Stimulated activated CD4-positive, alpha-beta T cell treated with anti-CD3 and anti-CD28 coated beads, Interleukin-1b, Interleukin-23, amount 100 ng/mL, for 4 hours (primary cell): ENCODE data around the gene RTL10.
"Not testable (repeated sequence)": the region's sequence is repeated elsewhere in the genome, so short reads cannot be mapped to it uniquely, and the experiment has no call there.

Source experiments
- DNase-seq, 2 donors: peaks; one replicate each; pipeline ENCODE4 v3.0.0-alpha.2; 2020; ENCODE audit warnings: low read depth in 2 of 2

Gene RTL10

DNA sequence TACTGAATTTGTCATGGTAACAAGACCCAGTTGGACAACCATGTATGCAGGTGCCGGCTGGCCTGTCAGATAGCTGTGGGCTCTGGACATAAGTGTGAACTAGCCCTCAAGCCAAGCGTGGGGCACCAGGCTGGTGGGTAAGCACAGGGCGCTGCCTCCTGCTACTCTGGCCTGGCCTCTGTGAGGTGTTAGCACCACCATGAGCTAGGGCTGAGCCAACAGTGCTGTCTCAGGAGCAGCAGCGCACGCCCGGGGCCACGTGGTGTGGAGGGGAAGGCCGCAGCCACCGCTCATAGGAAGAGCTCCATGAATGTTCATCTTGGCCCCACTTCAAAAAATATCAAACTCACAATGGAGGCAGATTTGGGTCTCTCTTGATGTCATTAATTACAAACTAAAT lies 35.3 kb upstream of the RTL10 start:
- DNase-seq: peak in 1 of 2 donors; percentile 35

DNA sequence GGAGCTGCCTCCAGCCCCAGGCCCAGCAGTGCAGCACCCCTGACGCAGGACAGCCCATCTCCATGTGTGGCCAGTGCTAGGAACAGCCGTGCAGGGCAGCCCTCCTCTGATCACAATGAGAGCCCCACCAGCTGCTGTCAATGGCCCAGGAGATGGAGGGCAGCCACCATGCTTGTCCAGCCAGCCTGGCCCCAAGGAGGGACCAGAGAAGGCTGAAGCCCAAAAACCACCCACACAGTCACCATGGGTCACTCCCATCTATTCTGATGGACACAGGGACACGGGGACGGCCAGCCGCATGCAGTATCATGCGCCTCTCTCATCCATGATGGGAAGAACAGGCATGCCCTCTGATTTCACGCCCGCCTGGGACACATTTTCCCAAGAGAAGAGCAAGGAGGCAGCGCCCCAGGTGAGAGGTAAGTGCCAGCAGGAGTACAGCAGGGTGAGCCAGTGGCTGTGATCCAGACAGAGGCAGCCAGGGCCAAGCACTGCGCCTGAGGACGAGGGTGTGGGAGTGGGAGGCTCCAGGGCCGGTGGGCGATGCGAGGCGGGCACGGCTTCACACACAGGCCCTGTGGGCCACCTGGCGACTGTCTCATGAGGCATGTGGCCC lies 33.6 kb upstream of the RTL10 start:
- DNase-seq: no peak

DNA sequence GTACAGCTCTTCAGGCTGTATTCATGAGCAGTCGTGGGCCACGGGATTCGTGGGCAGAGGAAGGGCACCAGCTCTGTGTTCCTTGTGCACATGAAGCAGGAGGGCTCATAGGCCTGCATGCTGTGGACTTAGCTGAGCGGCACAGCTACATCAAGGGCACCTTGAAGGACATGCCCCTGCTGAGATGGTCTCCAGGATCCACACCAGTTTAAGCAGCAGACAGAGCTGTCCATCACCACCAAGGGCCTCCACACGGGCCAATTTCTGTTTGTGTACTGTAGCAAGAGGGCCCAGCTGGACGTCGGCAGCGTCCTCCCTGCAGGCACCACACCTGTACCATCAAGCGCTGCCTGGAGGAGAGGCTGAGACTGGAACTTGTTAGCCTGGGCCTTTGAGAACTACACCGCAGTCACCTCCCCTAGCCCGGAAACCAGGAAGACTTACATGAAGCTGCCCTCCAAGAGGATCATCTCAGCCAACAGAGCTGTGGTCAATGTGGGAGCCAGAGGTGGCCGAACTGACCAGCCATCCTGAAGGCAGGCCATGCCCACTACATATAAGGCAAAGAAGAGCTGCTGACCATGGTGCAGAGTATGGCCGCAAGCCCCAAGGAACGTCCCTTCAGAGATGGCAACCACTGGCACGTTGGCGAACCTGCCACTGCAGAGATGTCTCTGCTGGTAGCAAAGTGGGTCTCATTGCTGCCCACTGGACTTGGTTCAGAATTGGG lies 32.7 kb upstream of the RTL10 start:
- DNase-seq: no peak

DNA sequence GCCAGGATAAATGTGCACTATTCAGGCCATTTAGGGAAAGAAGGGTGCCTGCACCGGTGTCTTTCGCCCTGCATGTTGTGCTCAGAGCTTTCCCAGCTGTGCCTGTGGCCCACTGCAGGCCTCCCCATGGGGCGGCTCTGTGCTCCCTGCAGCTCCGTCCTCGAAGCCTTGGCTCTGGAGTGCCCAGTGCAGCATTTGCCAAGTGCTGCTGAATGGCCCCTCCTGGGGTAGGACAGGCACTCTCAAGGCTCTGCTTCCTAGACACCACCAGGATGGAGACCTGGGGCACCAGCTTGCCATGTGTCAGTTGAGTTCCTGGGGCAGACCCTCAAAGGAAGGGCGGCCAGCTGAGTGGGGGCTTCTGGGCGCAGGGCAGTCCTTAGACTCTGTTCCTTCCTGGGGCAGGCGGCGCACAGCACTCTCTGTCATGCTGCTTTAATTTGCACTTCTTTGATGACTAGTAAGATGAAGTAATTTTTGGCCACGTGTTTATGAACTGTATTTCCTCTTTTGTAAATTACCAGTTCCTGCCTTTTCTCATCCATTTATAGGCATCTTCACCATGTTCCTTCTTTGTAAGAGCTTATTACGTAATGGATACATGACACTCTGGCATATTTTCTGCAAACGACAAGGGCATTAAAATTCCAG lies 32.1 kb upstream of the RTL10 start:
- no peak for DNase-seq

DNA sequence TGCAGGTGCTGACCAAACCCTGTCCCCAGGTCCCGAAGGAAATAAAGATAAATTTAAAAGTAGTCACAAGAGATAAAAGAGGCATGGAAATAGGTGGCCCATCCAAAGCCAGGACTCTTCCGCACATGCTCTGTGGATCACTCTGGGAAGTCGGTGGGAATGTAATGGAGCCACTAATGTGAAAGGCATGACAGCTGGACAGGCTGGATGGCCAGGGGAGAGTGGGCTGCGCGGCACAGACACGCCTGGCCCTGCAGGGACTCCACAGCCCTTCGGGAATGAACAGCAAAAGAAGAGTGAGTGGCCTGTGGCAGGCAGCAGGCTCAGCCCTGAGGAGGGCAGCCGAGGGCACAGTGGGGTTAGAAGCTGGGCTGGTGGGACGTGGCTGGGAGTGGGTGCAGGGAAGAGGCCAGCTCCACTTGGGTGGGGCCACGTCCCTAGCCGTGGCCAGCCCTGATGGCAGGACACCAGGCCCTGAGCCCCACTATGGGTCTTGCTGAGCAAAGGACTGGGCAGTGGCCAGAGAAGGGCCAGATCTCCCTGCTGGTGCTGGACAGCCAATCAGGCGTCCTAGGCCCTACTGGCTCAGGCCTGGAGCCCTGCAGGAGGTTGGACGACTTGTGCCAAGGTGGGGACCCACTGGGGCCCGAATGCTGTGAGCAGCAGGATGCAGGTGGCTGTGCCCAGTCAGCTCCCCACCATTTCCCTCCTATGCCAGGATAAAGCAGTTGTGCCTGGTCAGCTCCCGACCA lies 31.3 kb upstream of the RTL10 start:
- DNase-seq: no peak

DNA sequence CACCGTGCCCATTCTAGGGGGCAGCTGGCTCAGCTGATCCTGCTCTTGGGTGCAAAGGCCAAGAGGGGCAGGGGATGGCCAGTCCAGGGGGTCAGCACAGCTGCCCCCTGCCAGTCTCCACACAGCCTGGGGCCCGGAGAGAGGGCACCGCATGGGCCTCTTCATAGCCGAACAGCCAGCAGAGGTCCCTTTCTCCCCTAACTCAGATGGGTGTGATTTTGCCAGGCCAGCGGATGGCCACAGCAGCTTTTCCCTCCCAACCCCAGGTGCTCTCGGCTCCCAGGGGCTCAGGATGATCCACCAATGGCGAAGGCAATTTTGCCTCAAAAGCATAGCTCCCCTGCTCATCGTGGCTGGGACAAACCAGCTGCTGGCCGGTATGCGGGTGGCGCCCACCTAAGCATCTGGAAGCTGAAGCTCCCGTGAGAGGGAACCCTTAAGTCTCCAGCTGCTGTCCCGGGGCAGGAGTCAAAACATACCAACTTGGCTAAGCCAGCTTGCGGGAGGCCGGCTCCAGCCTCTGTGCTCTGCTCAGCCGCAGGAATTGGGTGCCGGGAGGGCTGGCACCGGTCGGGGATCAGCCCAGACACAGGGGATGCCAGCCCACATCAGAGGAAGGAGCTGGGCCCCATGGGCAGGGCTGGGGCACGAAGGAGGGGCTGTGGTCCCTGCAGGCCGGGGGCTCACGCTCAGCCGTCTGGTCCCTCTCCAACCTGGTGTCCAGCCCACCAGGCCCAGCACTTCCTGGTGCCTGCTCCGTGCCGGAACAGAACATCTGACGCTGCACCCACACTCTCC lies 30.5 kb upstream of the RTL10 start:
- no peak for DNase-seq

DNA sequence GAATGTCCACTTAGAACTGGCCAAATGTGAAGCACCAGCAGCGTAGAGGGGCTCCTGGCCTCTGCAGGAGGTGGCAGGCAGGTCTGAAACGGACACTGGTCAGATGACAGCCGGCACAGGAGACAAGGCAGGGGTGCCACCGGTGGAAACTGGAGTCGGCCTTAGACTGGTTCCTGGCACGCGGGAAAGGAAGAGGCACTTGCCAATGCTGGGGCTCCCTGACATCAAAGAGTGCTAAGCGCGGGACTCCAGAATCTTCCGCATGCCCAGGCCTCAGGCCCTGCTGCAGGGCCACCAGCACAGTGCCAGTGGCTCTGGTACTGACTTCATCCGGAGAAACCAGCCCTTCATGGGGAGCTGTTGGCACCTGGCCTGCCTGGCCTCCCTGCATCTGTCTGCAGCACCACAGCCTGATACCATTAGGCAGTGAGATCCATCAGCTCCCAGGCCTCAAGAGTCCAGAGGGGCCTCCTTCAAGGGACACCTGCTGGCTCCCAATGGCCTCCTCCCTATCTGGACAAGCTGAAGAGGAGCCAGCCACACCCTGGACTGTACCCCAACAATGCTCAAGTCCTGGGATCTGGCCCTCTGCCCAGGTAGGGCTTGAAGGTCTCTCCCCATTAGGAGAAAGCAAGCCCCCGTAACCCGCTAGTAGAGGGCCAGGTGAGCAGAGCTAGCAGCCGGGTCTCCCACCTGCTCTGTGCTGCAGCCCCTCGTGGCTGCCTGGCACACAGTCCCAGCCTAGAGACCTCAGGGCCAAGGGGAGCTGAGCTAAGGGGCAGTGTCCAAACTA lies 29.7 kb upstream of the RTL10 start:
- DNase-seq: no peak

DNA sequence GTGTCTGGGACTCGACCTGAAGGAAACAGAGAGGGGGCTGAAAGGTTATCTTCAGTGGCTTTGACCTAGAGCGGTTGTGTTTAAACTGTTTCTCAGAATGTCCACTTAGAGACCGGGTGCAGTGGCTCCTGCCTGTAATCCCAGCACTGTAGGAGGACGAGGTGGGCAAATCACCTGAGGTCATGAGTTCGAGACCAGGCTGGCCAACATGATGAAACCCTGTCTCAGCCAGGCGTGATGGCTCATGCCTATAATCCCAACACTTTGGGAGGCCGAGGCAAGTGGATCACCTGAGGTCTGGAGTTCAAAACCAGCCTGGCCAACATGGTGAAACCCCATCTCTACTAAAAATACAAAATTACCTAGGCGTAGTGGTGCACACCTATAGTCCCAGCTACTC lies 28.8 kb upstream of the RTL10 start:
- DNase-seq: not testable (repeated sequence)

DNA sequence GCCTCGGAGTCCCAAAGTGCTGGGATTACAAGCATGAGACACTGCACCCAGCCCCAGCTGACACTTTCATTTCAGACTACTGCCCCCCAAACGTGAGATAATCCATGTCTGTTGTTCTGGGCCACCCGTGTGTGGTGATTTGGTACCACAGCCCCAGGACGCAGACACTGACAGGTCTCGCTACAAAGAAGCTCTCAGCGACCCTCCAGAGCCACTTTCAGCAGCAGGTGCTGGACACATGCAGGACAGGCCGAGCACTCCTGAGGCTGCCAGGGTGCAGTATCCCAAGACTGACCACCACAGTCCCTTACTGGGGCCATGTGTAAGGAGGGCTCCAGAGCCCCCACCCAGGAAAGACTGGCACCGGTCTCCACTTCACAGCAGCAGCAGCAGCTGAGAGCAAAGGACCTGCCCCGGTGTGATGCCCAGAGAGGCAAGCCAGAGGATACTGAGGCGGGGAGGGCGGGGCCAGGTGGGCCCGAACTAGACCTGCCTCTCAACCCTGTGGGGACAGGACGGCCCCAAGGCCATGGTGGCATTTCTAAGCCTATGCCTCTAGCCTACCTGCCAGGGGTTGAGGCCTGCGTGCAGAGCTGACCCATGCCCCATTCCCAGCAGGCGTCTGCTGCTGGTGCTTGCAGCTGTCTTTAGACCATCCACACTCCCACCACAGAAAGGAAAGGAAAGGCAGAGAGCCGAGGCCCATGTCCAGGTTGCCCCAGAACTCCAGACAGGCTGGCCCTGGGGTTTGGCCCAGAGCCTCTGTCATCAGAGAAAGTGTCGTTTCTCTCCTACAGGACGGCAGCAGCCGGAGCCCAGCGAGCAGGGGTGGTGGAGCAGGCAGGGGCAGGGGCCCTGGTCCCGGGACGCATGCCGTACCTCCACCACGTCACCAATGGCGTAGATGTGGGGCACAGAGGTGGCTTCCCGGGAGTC lies 28.0 kb upstream of the RTL10 start:
- no peak for DNase-seq

DNA sequence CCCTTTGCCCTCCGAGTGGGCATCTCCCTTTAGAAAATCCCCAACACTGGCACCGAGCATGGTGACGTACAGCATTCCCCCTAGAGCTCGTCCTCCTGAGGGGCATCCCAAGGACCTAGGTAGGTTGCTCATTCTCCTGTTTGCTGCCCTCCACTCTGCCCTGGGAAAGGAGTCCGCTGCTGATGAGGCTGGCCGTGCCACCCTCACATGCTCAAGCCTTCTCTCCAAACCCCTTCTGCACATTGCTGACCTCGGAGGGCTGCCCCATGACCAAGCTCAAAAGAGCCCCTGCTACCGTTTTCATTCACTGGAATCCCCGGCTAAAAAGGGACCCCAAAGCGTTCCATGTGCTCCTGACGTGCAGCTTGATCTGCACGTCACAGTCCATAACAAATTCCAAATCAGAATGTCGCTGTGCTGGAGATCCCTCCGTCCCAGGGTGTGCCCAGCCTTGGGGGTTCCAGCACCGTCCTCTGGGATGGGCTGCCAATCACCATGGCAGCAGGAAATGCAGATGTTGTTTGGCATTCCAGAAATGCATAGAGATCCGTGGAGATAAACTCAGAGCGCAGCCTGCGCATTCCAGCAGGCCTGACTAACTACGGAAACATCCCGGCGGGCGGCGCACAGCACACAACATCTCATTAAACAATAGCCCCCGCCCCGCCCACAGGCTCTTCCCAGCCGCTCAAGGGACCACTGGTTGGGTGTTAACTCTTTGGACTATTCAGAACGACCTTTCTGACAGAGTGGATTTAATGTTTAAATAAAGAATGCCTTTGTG lies 26.3 kb upstream of the RTL10 start:
- DNase-seq: no peak

DNA sequence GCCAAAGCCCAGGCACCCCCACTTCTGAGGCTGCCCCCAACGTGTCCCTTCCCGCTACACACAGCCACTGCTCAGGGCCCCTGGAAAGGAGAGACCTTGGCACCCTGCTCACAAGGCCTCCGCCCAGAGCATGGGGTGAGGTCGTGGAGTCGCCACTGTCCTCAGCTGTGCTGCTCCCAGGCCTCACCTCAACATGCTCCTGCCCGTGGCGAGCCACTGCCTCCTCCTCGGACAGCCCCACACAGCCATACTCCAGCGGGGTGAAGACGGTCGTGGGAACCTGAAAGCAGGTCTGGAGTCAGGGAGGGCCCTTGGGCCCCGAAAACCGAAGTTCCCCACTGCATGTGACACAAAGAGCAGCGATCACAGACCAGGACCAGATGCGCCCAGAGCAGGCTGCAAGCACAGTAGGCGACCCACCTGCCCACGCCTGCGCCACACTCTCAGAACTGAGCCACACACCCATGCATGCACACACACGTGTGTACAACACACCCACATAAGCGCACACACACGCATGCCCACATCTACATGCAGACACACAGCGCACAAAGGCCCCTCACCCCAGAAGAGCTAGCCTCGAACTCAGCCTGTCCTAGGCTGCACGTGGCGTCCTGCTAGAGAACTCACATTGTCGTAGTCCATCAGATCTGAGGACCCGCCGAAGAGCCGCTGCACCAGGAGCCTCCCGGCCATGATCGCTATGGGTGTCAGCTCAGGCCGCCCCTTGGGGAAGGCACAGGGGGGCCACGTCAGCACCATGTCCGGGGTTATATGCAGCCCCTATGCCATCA lies 25.5 kb upstream of the RTL10 start:
- no peak for DNase-seq

DNA sequence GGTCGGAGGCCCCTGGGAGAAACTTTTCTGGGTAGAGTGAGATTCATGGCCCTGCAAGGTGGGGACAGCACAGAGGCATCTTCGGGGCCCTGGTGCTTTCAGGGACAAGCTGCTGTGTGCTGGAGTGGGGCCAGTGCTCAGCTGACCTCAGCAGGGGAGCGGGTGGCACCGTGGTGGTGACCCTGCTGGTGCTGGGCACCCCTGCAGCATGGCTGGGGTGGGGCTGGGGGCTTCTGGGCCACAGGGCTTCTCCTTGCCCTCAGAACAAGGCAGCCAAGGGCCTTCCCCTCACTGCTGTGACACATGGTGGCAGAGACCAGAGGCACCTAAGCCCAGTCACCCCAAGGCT lies 24.9 kb upstream of the RTL10 start:
- no peak for DNase-seq

DNA sequence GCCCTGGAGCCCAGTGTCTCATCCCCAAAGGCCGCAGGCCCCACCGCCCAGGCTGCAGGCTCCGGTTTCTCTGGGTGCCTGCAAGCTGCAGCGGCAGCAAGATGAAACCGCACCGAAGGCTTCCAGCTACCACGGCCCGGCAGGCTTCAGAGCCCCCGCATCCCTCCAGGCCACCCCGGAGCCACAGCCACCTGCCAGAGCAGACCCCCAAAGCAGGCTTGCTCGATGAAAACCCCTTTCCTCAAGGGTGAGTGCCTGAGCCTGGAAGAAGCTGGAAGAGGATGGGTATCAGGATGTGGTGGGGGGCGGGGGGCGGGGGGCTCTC lies 24.5 kb upstream of the RTL10 start:
- no peak for DNase-seq

DNA sequence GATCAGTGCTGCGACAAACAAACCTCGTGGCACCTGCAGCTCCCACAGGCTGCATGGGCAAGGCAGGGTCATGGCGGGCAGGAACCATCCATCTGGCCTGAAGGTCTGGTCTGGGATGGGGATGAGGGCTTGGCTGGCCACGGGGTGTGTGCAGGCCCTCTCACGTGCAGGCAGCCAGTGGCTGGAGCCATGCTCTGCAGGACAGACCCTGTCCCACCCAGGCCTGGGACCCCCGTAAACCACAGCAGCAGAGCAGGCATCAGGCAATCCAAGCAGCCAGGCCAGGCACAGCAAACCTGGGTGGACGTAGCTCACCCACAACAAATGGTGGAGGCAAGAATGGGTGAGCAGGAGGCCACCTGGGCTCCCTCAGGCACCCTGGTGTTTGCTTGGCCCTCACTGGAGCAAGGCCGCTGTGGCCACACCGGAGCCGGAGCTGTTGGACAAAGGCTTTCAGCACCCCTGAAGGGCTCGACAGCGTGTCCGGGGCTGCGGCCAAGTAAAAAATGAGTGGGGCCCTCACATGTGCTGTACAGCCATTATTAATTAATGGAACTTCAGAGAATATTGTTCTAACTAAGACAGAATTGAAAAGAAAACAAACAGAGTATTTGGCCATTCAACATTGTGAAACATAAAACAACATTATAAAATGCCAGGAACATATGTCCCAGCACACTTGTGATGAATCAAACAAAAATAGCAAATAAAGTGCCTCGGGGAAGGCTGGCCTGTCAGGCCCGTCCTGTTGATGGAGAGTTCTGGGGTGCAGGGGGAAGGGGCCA lies 24.0 kb upstream of the RTL10 start:
- no peak for DNase-seq

DNA sequence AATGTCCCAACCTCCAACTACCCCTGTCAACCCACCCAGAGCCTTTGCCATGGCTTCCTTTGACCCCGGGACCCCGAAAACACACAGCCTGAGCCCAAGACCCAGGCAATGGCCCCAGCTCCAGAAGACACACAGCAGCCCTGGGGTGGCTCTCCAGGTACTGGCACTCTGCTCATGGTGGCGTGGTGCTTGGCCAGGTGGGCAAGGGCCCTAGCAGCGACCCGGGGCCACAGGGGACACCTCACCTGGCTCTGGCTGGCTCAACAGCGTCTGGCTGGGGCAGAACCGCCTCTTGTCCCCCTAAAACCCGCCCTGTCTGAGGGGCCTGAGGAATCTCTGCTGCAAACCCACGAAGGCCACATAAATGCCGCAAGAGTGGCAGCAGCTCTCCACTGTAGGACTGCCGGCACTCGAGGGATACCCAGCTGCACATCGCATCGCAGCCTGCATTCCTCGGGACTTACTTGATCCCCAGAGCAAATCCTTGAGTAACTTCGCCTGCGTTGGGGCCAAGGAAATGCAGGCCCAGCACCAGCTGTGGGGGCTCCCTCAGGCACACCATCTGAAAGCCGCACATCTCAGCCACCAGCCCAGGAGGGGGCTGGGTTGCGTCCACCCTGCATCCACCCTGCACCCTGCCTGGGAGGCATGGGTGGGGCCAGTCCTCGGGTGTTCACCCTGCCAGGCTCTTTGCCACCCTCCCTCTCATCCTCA lies 23.1 kb upstream of the RTL10 start:
- no peak for DNase-seq

DNA sequence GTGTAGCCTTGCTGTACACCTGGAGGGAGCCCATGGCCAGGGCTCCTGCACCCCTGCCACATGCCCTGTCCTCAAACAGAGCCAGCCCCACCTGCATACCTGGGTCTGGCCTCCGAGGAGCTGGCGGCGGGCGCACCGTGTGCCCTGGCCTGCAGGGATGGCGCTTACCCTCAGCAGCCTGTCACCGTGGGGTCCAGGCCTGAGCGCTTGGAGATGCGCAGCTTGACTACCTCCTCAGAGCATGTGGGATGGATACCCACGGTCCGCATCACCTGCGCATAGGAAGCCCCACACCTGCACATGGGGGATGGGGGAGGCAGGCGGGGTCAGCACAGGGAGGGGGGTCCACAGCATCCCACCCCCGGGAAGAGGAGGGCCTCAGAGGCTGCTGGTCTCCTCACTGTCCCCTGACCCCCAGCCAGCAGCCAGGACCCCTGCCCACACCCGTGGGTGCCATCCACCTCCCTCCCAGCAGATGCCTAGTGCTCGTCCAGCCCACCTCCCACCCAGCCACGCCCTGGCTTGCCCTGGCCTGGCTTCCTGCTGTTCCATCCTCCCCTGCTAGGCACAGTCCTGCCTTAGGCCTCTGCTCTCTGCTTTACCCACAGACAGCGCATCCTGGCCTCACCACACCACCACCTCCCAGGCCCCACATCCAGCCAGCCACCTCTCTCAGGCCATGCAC lies 22.4 kb upstream of the RTL10 start:
- DNase-seq: no peak
